H1 (cell line): Measurements from ENCODE around the gene CTIF.

Experiments
- EZH2 ChIP-seq: fragments of 200-600 bp; sonication (generic); IDR thresholded peaks from 2 replicates; pipeline ENCODE4 v1.7.1; 2012; ENCODE audit warnings: low read depth, mild to moderate bottlenecking, moderate library complexity, low read length, inconsistent platforms; ENCODE audit not compliant: severe bottlenecking
- HDAC2 ChIP-seq, 2 experiments: fragments of 300-600 bp in 1 of 2; sonication (generic) in 1 of 2; IDR thresholded peaks; 2 replicates each; pipeline ENCODE4 v1.6.1; 2011 to 2012; ENCODE audit warnings: low read depth in 2 of 2, low read length in 2 of 2, mild to moderate bottlenecking in 2 of 2, moderate library complexity in 2 of 2, borderline replicate concordance in 1 of 2, inconsistent platforms in 1 of 2
- JUND ChIP-seq: IDR thresholded peaks from 2 replicates; pipeline ENCODE4 v1.6.1; 2011; ENCODE audit warnings: mild to moderate bottlenecking, improper control_type of control experiment, low read length
- MAFK ChIP-seq: IDR thresholded peaks from 2 replicates; pipeline ENCODE4 v1.6.1; 2012; ENCODE audit warnings: low read depth, mild to moderate bottlenecking, improper control_type of control experiment, low read length
- MAX ChIP-seq: IDR thresholded peaks from 2 replicates; pipeline ENCODE4 v1.6.1; 2012; ENCODE audit warnings: inconsistent platforms
- NANOG ChIP-seq: IDR thresholded peaks from 2 replicates; pipeline ENCODE4 v1.6.1; 2011; ENCODE audit warnings: low read length, low read depth, mild to moderate bottlenecking, inconsistent platforms; ENCODE audit not compliant: insufficient read depth, poor library complexity, severe bottlenecking
- POLR2AphosphoS5 ChIP-seq: IDR thresholded peaks from 2 replicates; pipeline ENCODE4 v1.6.1; 2011; ENCODE audit warnings: low read depth, low read length
- RAD21 ChIP-seq, 2 experiments: IDR thresholded peaks in 1 of 2; conservative IDR thresholded peaks in 1 of 2; 2 replicates each; pipeline ENCODE4 v1.6.1; 2011; ENCODE audit warnings: low read depth in 2 of 2, low read length in 2 of 2, improper control_type of control experiment in 1 of 2, inconsistent platforms in 1 of 2, mild to moderate bottlenecking in 1 of 2, moderate library complexity in 1 of 2
- RNF2 ChIP-seq: fragments of 200-900, 300-1000 bp; sonication (generic); IDR thresholded peaks from 2 replicates; pipeline ENCODE4 v1.7.1; 2016; ENCODE audit warnings: borderline replicate concordance, low read depth, mild to moderate bottlenecking, antibody characterized with exemption, low read length; ENCODE audit not compliant: poor library complexity, severe bottlenecking; ENCODE audit errors: missing control alignments
- SIN3A ChIP-seq, 2 experiments: IDR thresholded peaks in 1 of 2; conservative IDR thresholded peaks in 1 of 2; 2 replicates each; pipeline ENCODE4 v1.6.1; 2011 to 2012; ENCODE audit warnings: low read length in 2 of 2, improper control_type of control experiment in 1 of 2, low read depth in 1 of 2, mild to moderate bottlenecking in 1 of 2
- SUZ12 ChIP-seq: fragments of 200-600 bp; sonication (generic); IDR thresholded peaks from 2 replicates; pipeline ENCODE4 v1.6.1; 2012; ENCODE audit warnings: mild to moderate bottlenecking, inconsistent platforms, low read length, moderate library complexity, mixed read lengths
- TF ChIP-seq, protein P1 (sequence below), 3 experiments: IDR thresholded peaks; 1 replicate in 2 of 3; 2 replicates in 1 of 3; pipeline versions ENCODE4 v1.5.1 to v1.6.1; 2011; ENCODE audit warnings: low read length in 3 of 3, mild to moderate bottlenecking in 3 of 3, inconsistent platforms in 2 of 3, low read depth in 1 of 3, moderate library complexity in 1 of 3; ENCODE audit not compliant: insufficient read depth in 1 of 3; ENCODE audit errors: control extremely low read depth in 1 of 3
- TF ChIP-seq, protein P2 (sequence below): IDR thresholded peaks from 2 replicates; pipeline ENCODE4 v1.6.1; 2011; ENCODE audit warnings: low read length, improper control_type of control experiment

DNA sequence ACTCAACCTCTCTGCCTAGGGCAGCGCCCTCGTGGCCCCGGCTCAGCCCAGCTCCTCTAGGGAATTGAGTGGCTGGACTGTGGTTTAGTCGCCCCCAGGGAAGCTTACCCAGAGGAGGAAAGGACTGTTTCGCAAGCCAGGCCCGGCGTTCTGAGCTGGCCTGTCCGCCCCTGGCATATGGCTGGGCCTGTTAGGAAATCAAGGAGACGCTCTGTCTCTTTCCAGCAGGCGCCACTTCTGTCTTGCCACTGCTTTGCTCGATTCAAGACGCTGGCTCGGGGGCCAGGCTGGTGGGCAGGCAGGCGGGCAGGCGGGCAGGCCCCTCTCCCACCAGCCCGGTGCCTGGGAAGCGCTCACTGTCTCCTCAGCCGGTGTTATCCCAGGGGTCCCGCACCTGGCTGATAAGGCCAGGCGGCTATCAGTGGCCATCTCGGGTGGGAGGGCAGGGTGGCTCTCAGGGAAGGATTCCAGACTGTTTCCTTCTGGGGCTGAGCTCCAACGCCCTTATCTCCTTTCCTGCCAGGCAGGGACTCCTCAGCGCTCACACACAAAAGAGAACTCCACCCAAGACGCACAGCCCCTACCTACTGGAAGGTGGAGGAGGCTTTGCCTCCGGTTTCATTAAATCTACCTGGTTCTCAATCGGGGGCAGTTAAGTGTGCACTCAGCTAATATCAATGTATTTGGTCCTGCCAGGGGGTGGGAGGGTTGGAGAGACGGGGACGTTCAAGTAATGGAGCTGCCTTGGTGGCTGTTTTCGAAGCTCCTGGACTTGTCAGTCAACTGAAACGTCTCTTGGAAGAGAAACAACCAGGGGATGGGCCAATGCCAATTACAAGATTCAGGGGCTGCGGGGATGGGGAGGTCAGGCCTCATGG, 302.8 kb downstream of the CTIF start:
- TF ChIP-seq NANOG (no peak), HDAC2 (IDR thresholded peaks at IDR 0.05; ENCODE audit: borderline replicate concordance in 1 of 2, low read depth in 2 of 2, low read length in 2 of 2) (no peak), POLR2AphosphoS5 (no peak), MAFK (no peak), RNF2 (no peak), JUND (no peak), MAX (no peak), SIN3A (conservative IDR thresholded peaks at IDR 0.05 in 1 of 2, IDR thresholded peaks at IDR 0.05 in 1 of 2; ENCODE audit: low read depth in 1 of 2, low read length in 2 of 2) (no peak), EZH2 (no peak), RAD21 (IDR thresholded peaks at IDR 0.05 in 1 of 2, conservative IDR thresholded peaks at IDR 0.05 in 1 of 2; ENCODE audit: low read depth in 2 of 2, low read length in 2 of 2) (no peak), SUZ12 (no peak)
- TF ChIP-seq, protein P1, sequence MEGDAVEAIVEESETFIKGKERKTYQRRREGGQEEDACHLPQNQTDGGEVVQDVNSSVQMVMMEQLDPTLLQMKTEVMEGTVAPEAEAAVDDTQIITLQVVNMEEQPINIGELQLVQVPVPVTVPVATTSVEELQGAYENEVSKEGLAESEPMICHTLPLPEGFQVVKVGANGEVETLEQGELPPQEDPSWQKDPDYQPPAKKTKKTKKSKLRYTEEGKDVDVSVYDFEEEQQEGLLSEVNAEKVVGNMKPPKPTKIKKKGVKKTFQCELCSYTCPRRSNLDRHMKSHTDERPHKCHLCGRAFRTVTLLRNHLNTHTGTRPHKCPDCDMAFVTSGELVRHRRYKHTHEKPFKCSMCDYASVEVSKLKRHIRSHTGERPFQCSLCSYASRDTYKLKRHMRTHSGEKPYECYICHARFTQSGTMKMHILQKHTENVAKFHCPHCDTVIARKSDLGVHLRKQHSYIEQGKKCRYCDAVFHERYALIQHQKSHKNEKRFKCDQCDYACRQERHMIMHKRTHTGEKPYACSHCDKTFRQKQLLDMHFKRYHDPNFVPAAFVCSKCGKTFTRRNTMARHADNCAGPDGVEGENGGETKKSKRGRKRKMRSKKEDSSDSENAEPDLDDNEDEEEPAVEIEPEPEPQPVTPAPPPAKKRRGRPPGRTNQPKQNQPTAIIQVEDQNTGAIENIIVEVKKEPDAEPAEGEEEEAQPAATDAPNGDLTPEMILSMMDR (IDR thresholded peaks at IDR 0.05; ENCODE audit: control extremely low read depth in 1 of 3, insufficient read depth in 1 of 3, low read depth in 1 of 3, low read length in 3 of 3): no peak
- TF ChIP-seq, protein P2, sequence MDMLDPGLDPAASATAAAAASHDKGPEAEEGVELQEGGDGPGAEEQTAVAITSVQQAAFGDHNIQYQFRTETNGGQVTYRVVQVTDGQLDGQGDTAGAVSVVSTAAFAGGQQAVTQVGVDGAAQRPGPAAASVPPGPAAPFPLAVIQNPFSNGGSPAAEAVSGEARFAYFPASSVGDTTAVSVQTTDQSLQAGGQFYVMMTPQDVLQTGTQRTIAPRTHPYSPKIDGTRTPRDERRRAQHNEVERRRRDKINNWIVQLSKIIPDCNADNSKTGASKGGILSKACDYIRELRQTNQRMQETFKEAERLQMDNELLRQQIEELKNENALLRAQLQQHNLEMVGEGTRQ: no peak
